Measurements from ENCODE around the gene PLEKHG3. TPM values are rescaled to one million over a fixed set of nuclear protein-coding genes. Genes with fewer than 3 reads are reported as not detected.

Gene PLEKHG3
- total RNA-seq, 1 donor from 2014 or later, result 64.7 TPM

DNA sequence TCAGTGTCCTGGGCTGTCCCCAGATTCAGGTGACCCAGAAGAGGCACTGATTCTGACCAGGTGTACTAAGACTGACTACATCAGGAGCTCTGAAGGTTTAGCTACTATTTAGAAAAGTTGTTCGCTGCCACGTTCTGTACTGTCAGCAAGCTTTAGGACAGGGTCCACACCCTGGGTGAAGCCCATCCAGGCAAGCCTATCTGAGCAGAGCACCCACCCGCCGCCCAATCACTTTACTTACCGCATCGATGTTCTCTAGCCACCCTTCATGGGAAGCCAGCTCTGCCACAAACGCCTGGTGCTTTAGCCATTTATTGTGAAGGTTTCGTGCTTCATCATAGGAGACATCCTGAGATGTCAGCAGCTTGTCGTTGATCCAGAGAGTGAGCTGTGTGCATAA lies 79.8 kb downstream of the PLEKHG3 start:
- Mint-ChIP-seq H3K4me1 (ENCODE audit: unreplicated experiment) (no peaks in the 10 kb centered on the region), H3K27ac (no peak overlapping the region), H3K9me3 (no peaks in the 10 kb centered on the region), H3K36me3 (no peaks in the 10 kb centered on the region), H3K4me3 (no peak overlapping the region), H3K27me3 (no peaks in the 10 kb centered on the region)
- no peak for TF ChIP-seq CTCF (conservative IDR thresholded peaks at IDR 0.05)
- DNase-seq (ENCODE audit: extremely low spot score, unreplicated experiment), result no peak

GRCh38 chr14:64786296-64787149 lies 82.3 kb downstream of the PLEKHG3 start:
- Mint-ChIP-seq H3K9me3 (no peaks in the 10 kb centered on the region), H3K27ac (no peak overlapping the region), H3K4me1 (ENCODE audit: unreplicated experiment) (peaks cover 13% of the 10 kb centered on the region), H3K4me3 (no peak overlapping the region), H3K27me3 (no peaks in the 10 kb centered on the region), H3K36me3 (no peaks in the 10 kb centered on the region)
- no peak for TF ChIP-seq CTCF (conservative IDR thresholded peaks at IDR 0.05)
- no peak for DNase-seq (ENCODE audit: extremely low spot score, unreplicated experiment)

- TF ChIP-seq CTCF (conservative IDR thresholded peaks at IDR 0.05), result no peak
- Mint-ChIP-seq H3K36me3 (no peaks in the 10 kb centered on the region), H3K4me3 (no peak overlapping the region), H3K4me1 (ENCODE audit: unreplicated experiment) (peaks cover 13% of the 10 kb centered on the region), H3K27ac (no peak overlapping the region), H3K27me3 (no peaks in the 10 kb centered on the region), H3K9me3 (no peaks in the 10 kb centered on the region)
- DNase-seq (ENCODE audit: extremely low spot score, unreplicated experiment), result no peak
These were observed 83.4 kb downstream of the PLEKHG3 start for GRCh38 chr14:64787619-64788018.

DNA sequence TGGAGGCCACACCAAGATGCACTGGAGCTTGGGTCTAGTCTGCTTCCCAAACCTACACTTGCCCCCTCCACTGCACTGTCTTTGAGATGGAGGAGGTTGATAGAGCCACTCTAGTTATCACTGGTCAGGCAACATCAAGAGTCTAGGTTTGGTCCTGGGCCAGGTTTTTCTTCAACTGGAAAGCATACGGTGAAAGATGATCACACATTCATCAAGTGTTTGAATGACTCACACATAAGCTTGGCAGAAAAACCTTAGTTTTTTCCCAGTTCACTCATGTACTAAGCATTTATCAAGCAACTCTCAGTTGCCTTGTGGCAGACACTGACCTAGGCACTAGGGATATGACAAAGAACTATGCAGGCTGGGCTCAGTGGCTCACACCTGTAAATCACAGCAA lies 84.5 kb downstream of the PLEKHG3 start:
- no peaks in the 10 kb centered on the region for H3K9me3 Mint-ChIP-seq
- no peaks in the 10 kb centered on the region for H3K36me3 Mint-ChIP-seq
- TF ChIP-seq CTCF (conservative IDR thresholded peaks at IDR 0.05), result no peak
- no peak overlapping the region for H3K27ac Mint-ChIP-seq
- H3K4me3 Mint-ChIP-seq, result no peak overlapping the region
- no peak for DNase-seq (ENCODE audit: extremely low spot score, unreplicated experiment)
- H3K27me3 Mint-ChIP-seq, result no peaks in the 10 kb centered on the region
- peaks cover 13% of the 10 kb centered on the region for H3K4me1 Mint-ChIP-seq (ENCODE audit: unreplicated experiment)

DNA sequence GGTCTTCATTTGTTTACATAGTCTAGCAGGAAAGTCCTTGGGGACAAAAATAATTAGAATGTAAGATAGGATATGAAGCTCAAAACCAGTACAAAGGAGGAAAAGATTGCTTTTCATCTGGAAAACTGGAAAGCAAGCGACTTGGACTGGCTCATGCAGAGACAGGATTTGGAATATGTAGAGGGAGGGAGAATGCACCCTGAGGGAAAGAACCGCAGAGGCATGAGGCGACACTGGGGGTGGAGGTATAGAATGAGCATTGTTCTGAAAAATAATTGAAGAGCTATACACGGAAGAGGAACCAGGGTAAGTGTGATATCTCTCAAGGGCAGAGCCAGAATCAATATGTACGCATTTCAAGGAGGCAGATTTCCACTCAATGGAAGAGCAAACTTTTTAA lies 85.5 kb downstream of the PLEKHG3 start:
- Mint-ChIP-seq H3K27ac (no peak overlapping the region), H3K36me3 (no peaks in the 10 kb centered on the region), H3K4me1 (ENCODE audit: unreplicated experiment) (peaks cover 13% of the 10 kb centered on the region), H3K9me3 (no peaks in the 10 kb centered on the region), H3K4me3 (no peak overlapping the region), H3K27me3 (no peaks in the 10 kb centered on the region)
- no peak for DNase-seq (ENCODE audit: extremely low spot score, unreplicated experiment)
- no peak for TF ChIP-seq CTCF (conservative IDR thresholded peaks at IDR 0.05)

Measured in type B pancreatic cell (in vitro differentiated cells).